Endodermal cell (in vitro differentiated cells): ENCODE measurements around the gene TAPT1. TPM values are rescaled to one million over a fixed set of nuclear protein-coding genes. Genes with fewer than 3 reads are reported as not detected.
A peak's percentile ranks its signal among the peaks of the same experiment; 100 is the strongest.

Experiments
- DNase-seq: peaks from one replicate; pipeline ENCODE4 v3.0.0-alpha.2; 2017
- H3K27ac ChIP-seq: 2 replicates; pipeline ENCODE4 v1.5.1; 2013; ENCODE audit warnings: mild to moderate bottlenecking, low read depth, low read length, moderate library complexity
- H3K27me3 ChIP-seq: 2 replicates; pipeline ENCODE4 v1.6.1; 2013; ENCODE audit warnings: mild to moderate bottlenecking, low read length, moderate library complexity; ENCODE audit not compliant: insufficient read depth, control insufficient read depth, poor library complexity, severe bottlenecking
- H3K36me3 ChIP-seq: 2 replicates; pipeline ENCODE4 v1.7.0; 2013; ENCODE audit warnings: mild to moderate bottlenecking, low read length, moderate library complexity; ENCODE audit not compliant: control insufficient read depth, insufficient read depth
- H3K4me1 ChIP-seq: one replicate; pipeline ENCODE4 v1.7.0; 2013; ENCODE audit warnings: low read length; ENCODE audit not compliant: control insufficient read depth, insufficient read depth
- H3K4me3 ChIP-seq: 2 replicates; pipeline ENCODE4 v1.5.1; 2013; ENCODE audit warnings: mild to moderate bottlenecking, low read length, moderate library complexity
- H3K9ac ChIP-seq: 2 replicates; pipeline ENCODE4 v1.6.1; 2013; ENCODE audit warnings: mild to moderate bottlenecking, low read length, moderate library complexity; ENCODE audit not compliant: poor library complexity, severe bottlenecking; ENCODE audit errors: extremely low read depth
- H3K9me3 ChIP-seq: 2 replicates; pipeline ENCODE4 v1.6.1; 2013; ENCODE audit warnings: mild to moderate bottlenecking, low read length, moderate library complexity; ENCODE audit not compliant: control insufficient read depth
- H3K27ac Mint-ChIP-seq: 2 replicates; pipeline ENCODE4 v1.8.0; 2020; ENCODE audit warnings: mixed read lengths
- H3K27me3 Mint-ChIP-seq: 2 replicates; pipeline ENCODE4 v1.8.0; 2021; ENCODE audit warnings: mild to moderate bottlenecking, mixed read lengths; ENCODE audit not compliant: insufficient read depth
- H3K36me3 Mint-ChIP-seq: 2 replicates; pipeline ENCODE4 v1.8.0; 2020; ENCODE audit warnings: low read depth, mixed read lengths
- H3K4me1 Mint-ChIP-seq: 2 replicates; pipeline ENCODE4 v1.8.0; 2020; ENCODE audit warnings: mixed read lengths
- H3K4me3 Mint-ChIP-seq: 2 replicates; pipeline ENCODE4 v1.8.0; 2020; ENCODE audit warnings: mild to moderate bottlenecking, moderate library complexity, mixed read lengths
- H3K9me3 Mint-ChIP-seq: 2 replicates; pipeline ENCODE4 v1.8.0; 2020; ENCODE audit warnings: mild to moderate bottlenecking, mixed read lengths
- WGBS, 2 experiments: methylation state at CpG; one replicate each; pipeline versions ENCODE4 v1.1.5 to v1.1.7; 2013; ENCODE audit warnings: missing lambda C conversion rate in 2 of 2, mixed read lengths in 1 of 2; ENCODE audit not compliant: insufficient coverage in 1 of 2, insufficient read length in 1 of 2; 5-methylcytosine and 5-hydroxymethylcytosine counted together
- total RNA-seq, 2 donors: library from RNA; stranded (reverse); fragmentation: NEBNext Ultra II Directional in 1 of 2; extraction: Animal tissue kit (Norgen Biotek cat#: 25700) in 1 of 2; gene quantifications; 2 replicates in 1 of 2; 3 replicates in 1 of 2; pipeline ENCODE4 v1.2.1, GENCODE V29; 2021
- TF ChIP-seq, protein P1 (sequence below): fragments of 200-600 bp; sonication (generic); conservative IDR thresholded peaks from 2 replicates; pipeline ENCODE4 v1.5.0; 2021; ENCODE audit warnings: antibody characterized with exemption, mild to moderate bottlenecking

TAPT1 gene
- total RNA-seq, 2 donors from 2014 or later = 19.8 to 22.6 TPM

- no peak overlapping the region for H3K27ac ChIP-seq
- H3K4me1 ChIP-seq = no peaks in the 10 kb centered on the region
- no peak overlapping the region for H3K27ac Mint-ChIP-seq
- H3K4me3 ChIP-seq = no peak overlapping the region
- H3K36me3 Mint-ChIP-seq = peaks cover 2% of the 10 kb centered on the region
- H3K4me1 Mint-ChIP-seq = peaks cover 19% of the 10 kb centered on the region
- H3K27me3 ChIP-seq = no peaks in the 10 kb centered on the region
- H3K9me3 Mint-ChIP-seq = no peaks in the 10 kb centered on the region
- 70 to 84% methylated on average over 4 to 7 of the region's 7 CpGs for WGBS, 2 experiments
- TF ChIP-seq, protein P1, sequence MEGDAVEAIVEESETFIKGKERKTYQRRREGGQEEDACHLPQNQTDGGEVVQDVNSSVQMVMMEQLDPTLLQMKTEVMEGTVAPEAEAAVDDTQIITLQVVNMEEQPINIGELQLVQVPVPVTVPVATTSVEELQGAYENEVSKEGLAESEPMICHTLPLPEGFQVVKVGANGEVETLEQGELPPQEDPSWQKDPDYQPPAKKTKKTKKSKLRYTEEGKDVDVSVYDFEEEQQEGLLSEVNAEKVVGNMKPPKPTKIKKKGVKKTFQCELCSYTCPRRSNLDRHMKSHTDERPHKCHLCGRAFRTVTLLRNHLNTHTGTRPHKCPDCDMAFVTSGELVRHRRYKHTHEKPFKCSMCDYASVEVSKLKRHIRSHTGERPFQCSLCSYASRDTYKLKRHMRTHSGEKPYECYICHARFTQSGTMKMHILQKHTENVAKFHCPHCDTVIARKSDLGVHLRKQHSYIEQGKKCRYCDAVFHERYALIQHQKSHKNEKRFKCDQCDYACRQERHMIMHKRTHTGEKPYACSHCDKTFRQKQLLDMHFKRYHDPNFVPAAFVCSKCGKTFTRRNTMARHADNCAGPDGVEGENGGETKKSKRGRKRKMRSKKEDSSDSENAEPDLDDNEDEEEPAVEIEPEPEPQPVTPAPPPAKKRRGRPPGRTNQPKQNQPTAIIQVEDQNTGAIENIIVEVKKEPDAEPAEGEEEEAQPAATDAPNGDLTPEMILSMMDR = peak; percentile 86
- H3K9me3 ChIP-seq = no peaks in the 10 kb centered on the region
- H3K4me3 Mint-ChIP-seq = no peak overlapping the region
- H3K27me3 Mint-ChIP-seq = no peaks in the 10 kb centered on the region
- no peak overlapping the region for H3K9ac ChIP-seq
- H3K36me3 ChIP-seq = peaks cover 5% of the 10 kb centered on the region
- no peak for DNase-seq
These were observed 20.7 kb downstream of the TAPT1 start for GRCh38 chr4:16205298-16206164.

DNA sequence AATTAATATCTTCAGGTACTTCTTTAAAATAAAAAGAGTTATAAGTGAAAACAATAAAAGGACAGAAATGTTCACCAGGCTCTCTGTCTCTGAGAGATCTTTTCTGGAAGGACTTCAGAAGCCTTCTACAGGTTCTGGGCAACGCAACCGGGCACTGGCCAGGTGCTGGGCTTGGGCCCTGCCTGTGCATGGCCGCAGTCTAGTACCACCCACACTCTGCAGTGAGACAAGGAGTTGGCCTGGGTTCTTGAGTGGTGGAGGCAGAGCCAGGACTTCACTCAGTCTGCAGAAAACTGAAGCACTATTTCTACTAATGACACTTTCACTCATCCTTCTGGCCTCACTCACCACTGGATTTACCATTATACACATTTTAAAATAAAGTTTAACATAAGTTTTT lies 21.8 kb downstream of the TAPT1 start:
- Mint-ChIP-seq H3K4me1 (peaks cover 19% of the 10 kb centered on the region), H3K27me3 (no peaks in the 10 kb centered on the region), H3K36me3 (peaks cover 2% of the 10 kb centered on the region), H3K4me3 (no peak overlapping the region), H3K9me3 (no peaks in the 10 kb centered on the region), H3K27ac (no peak overlapping the region)
- TF ChIP-seq, protein P1 = no peak
- H3K9me3 ChIP-seq = no peaks in the 10 kb centered on the region
- peaks cover 7% of the 10 kb centered on the region for H3K36me3 ChIP-seq
- 99 to 100% methylated on average over 1 to 3 of the region's 3 CpGs for WGBS, 2 experiments
- no peaks in the 10 kb centered on the region for H3K4me1 ChIP-seq
- no peak for DNase-seq
- no peak overlapping the region for H3K9ac ChIP-seq
- no peak overlapping the region for H3K27ac ChIP-seq
- H3K4me3 ChIP-seq = no peak overlapping the region
- no peaks in the 10 kb centered on the region for H3K27me3 ChIP-seq

GRCh38 chr4:16203083-16203482 lies 23.2 kb downstream of the TAPT1 start:
- H3K4me1 Mint-ChIP-seq = peaks cover 19% of the 10 kb centered on the region
- H3K4me3 Mint-ChIP-seq = no peak overlapping the region
- H3K27me3 Mint-ChIP-seq = no peaks in the 10 kb centered on the region
- no peak overlapping the region for H3K9ac ChIP-seq
- DNase-seq = no peak
- no peaks in the 10 kb centered on the region for H3K4me1 ChIP-seq
- no peak overlapping the region for H3K4me3 ChIP-seq
- no peaks in the 10 kb centered on the region for H3K36me3 Mint-ChIP-seq
- no peak overlapping the region for H3K27ac ChIP-seq
- no peak overlapping the region for H3K27ac Mint-ChIP-seq
- H3K9me3 Mint-ChIP-seq = no peaks in the 10 kb centered on the region
- TF ChIP-seq, protein P1 = no peak
- 89 to 100% methylated on average over 2 of the region's 2 CpGs for WGBS, 2 experiments
- H3K27me3 ChIP-seq = no peaks in the 10 kb centered on the region
- H3K9me3 ChIP-seq = no peaks in the 10 kb centered on the region
- peaks cover 3% of the 10 kb centered on the region for H3K36me3 ChIP-seq
